ENCODE results near the gene MTARC2.

DNA sequence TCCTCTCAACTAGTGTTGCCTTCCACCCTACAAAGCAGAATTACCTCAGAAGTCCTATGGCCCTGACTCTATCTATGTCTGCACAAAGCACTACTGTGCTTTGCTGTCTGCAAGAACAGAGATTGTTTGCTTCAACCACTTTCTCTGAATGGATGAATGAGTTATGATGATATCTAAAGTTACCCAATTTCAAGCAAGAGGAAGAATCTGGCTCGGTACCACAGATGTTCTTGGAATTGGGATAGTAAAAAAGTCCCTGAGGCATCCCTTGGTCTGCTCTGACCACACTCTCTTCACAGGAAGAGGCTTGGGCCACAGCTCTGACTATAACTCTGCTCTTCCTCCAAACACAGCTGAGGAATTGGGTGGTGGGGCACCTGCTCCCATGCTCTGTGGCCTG lies 69.8 kb downstream of the MTARC2 start:
- TF ChIP-seq, protein P1, sequence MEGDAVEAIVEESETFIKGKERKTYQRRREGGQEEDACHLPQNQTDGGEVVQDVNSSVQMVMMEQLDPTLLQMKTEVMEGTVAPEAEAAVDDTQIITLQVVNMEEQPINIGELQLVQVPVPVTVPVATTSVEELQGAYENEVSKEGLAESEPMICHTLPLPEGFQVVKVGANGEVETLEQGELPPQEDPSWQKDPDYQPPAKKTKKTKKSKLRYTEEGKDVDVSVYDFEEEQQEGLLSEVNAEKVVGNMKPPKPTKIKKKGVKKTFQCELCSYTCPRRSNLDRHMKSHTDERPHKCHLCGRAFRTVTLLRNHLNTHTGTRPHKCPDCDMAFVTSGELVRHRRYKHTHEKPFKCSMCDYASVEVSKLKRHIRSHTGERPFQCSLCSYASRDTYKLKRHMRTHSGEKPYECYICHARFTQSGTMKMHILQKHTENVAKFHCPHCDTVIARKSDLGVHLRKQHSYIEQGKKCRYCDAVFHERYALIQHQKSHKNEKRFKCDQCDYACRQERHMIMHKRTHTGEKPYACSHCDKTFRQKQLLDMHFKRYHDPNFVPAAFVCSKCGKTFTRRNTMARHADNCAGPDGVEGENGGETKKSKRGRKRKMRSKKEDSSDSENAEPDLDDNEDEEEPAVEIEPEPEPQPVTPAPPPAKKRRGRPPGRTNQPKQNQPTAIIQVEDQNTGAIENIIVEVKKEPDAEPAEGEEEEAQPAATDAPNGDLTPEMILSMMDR (IDR thresholded peaks at IDR 0.05; ENCODE audit: insufficient read depth, low read length, poor library complexity, severe bottlenecking): no peak
- TF ChIP-seq EZH2phosphoT487 (conservative IDR thresholded peaks at IDR 0.05; ENCODE audit: low read length): no peak
